SH-SY5Y (cell line): ENCODE data around the gene RERE.

ENCODE experiments used
- GATA2 ChIP-seq: IDR thresholded peaks from 2 replicates; pipeline ENCODE4 v1.6.1; 2011; ENCODE audit warnings: mild to moderate bottlenecking, low read depth, low read length
- GATA3 ChIP-seq: IDR thresholded peaks from 2 replicates; pipeline ENCODE4 v1.6.1; 2011; ENCODE audit warnings: low read depth, mild to moderate bottlenecking, low read length, moderate library complexity

RERE gene

DNA sequence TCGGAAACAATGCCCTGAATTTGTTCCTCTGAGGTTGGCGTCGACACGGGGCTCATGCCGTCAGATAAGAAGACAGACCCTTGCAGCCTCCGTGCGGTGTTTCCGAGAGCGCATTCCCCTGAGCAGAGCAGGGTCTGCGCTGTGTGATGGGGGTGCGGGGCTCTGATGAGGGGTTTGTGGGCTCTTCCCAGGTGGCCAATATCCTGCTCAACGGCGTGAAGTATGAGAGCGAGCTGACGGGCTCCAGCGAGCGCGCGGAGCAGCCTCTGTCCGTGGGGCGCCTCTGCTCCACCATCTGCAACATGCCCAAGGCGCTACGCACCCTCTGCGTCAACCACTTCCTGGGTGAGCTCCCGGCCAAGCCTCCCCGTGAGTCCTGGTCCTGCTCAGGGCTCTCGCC, 482.2 kb downstream of the RERE start:
- TF ChIP-seq GATA2: no peak
- TF ChIP-seq GATA3: no peak

GRCh38 chr1:8334106-8334851, 483.2 kb downstream of the RERE start:
- TF ChIP-seq GATA3 (no peak), GATA2 (no peak)

GRCh38 chr1:8333246-8333987, 484.0 kb downstream of the RERE start:
- no peak for TF ChIP-seq GATA2
- TF ChIP-seq GATA3: no peak

GRCh38 chr1:8332806-8333205, 484.6 kb downstream of the RERE start:
- TF ChIP-seq GATA3 (no peak), GATA2 (no peak)

GRCh38 chr1:8330271-8331125, 486.9 kb downstream of the RERE start:
- TF ChIP-seq GATA2 (no peak), GATA3 (no peak)

DNA sequence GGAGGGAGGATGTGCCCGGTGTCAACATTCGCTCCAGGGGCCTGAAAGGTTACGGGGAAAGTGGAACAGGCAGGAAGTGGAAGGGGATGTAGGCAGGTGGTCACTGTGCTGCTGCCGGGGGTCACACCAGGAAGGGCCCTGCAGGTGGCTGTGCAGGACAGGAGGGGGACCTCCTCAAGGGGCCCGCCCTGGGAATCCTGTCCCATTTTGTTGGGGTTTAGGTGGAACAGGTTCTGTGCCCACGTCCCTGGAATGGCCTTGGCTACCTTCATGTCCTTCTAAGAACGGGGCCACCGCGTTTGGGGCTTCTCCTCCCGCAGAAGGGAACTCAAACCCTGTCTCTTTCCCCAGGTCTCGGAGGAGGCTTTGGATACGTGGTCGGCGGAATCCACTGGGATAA, 487.6 kb downstream of the RERE start:
- TF ChIP-seq GATA3: no peak
- TF ChIP-seq GATA2: no peak

DNA sequence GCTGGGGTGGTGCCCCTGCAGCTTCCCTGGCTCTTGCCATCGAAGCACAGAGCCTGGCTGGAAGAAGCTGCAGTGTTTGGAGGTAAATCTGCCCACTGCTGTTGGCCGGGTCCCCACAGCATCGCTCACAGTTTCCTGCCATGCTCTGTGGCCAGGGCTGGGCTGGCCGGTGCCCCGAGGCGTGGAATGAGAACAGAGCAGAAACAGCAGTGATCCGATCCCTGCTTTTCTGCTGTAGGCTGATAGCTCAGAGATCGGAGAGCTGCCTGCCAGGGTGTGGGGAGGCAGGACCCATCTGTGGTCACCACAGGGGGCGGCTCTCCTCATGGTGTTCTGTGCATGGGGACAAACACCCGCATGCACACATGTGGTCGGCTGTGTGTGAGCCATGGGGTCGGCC, 488.0 kb downstream of the RERE start:
- TF ChIP-seq GATA2: no peak

DNA sequence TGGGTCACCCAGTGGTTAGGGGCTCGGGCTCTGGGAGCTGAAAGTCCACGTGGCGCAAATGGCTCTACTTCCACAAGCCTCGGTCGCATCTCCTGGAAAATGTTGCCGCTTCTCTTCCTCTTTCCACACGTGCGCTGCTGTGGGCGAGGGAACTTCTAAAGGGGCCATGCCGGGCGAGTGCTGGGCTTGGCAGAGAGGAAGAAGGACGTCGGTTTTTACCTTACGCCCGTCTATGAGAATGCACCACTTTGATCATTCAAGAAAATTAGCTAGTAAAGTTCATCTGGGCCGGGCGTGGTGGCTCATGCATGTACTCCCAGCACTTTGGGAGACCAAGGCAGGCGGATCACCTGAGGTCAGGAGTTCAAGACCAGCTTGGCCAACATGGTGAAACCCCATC, 489.2 kb downstream of the RERE start:
- TF ChIP-seq GATA3: no peak
- TF ChIP-seq GATA2: no peak

GRCh38 chr1:8326265-8326664, 491.2 kb downstream of the RERE start:
- TF ChIP-seq GATA2 (no peak), GATA3 (no peak)

- TF ChIP-seq GATA3 (no peak), GATA2 (no peak)
These were observed 491.7 kb downstream of the RERE start for GRCh38 chr1:8325771-8326170.

GRCh38 chr1:8324176-8324810, 493.1 kb downstream of the RERE start:
- TF ChIP-seq GATA3 (no peak), GATA2 (no peak)

- TF ChIP-seq GATA3 (no peak), GATA2 (no peak)
These were observed 493.7 kb downstream of the RERE start for GRCh38 chr1:8323706-8324105.

DNA sequence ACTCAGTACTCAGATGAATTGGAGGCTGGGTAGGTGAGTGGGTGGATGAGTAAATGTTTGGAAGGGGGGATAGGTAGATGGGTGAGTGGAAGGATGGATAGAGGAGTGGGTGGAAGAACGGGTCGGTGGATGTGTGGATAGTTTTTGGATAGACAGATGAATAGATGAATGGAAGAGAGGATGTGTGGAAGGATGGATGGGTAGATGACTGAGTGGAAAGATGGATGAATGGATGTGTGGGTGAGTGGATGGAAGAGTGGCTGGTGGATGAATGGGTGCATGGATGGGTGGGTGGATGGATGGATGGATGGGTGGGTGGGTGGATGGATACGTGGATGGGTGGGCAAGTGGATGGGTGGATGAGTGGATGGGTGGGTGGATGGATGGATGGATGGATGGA, 495.8 kb downstream of the RERE start:
- TF ChIP-seq GATA3: no peak
- no peak for TF ChIP-seq GATA2

DNA sequence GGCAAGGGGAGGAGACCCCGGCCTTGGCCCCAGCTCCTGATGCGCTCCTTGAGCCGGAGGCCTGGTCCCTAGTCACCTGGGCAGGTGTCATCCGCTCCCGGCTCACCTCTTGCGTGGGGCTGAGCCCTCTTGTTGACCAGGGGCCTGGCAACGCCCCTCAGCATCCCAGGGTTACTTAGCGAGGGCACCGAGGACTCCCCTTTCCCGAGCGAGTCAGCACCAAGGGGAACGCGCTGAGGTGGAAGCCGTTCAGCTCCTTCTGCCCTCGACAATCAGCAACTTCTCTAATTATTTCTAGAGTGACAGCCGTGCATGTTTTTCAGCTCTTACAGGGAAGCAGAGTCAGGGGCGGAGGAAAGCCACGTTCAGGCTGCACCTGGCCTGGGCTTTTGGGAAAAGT, 499.0 kb downstream of the RERE start:
- TF ChIP-seq GATA3 (no peak), GATA2 (no peak)
